Neural cell (in vitro differentiated cells): ENCODE results near the gene ZFR2. TPM values are rescaled to one million over a fixed set of nuclear protein-coding genes. Genes with fewer than 3 reads are reported as not detected.

ENCODE experiments used
- H2AFZ ChIP-seq: fragments of 200-600, 300-800 bp; sonication (generic), shearing (Covaris generic); 2 replicates; pipeline ENCODE4 v1.6.0; 2014; ENCODE audit warnings: low read depth, mild to moderate bottlenecking, antibody characterized with exemption, low read length, moderate library complexity
- H3F3A ChIP-seq: fragments of 200-600 bp; shearing (Covaris generic); 2 replicates; pipeline ENCODE4 v1.6.1; 2016; ENCODE audit warnings: mild to moderate bottlenecking, moderate library complexity, mixed read lengths, antibody characterized with exemption, low read length; ENCODE audit not compliant: insufficient read depth, poor library complexity, severe bottlenecking
- H3K27ac ChIP-seq: fragments of 200-600, 300-800 bp; sonication (generic), shearing (Covaris generic); 2 replicates; pipeline ENCODE4 v1.5.1; 2014; ENCODE audit warnings: mild to moderate bottlenecking, low read length, moderate library complexity
- H3K27me3 ChIP-seq: fragments of 300-800, 200-600 bp; sonication (generic), shearing (Covaris generic); 2 replicates; pipeline ENCODE4 v1.6.0; 2014; ENCODE audit warnings: mild to moderate bottlenecking, low read depth, low read length, moderate library complexity; ENCODE audit not compliant: insufficient read depth
- H3K36me3 ChIP-seq: fragments of 300-800, 200-600 bp; sonication (generic), shearing (Covaris generic); 2 replicates; pipeline ENCODE4 v1.5.1; 2014; ENCODE audit warnings: mild to moderate bottlenecking, antibody characterized with exemption, low read length, moderate library complexity; ENCODE audit not compliant: insufficient read depth
- H3K4me2 ChIP-seq: fragments of 300-800, 200-600 bp; sonication (generic), shearing (Covaris generic); 2 replicates; pipeline ENCODE4 v1.6.0; 2014; ENCODE audit warnings: mild to moderate bottlenecking, low read length
- H3K4me3 ChIP-seq: fragments of 300-800, 200-600 bp; sonication (generic), shearing (Covaris generic); 2 replicates; pipeline ENCODE4 v1.5.1; 2014; ENCODE audit warnings: mild to moderate bottlenecking, low read length, moderate library complexity
- H3K79me2 ChIP-seq: fragments of 200-600 bp; shearing (Covaris generic); replicated peaks from 2 replicates; pipeline ENCODE4 v1.6.0; 2014; ENCODE audit warnings: mild to moderate bottlenecking, low read length, moderate library complexity; ENCODE audit not compliant: insufficient read depth
- H3K9ac ChIP-seq: fragments of 300-800, 200-600 bp; sonication (generic), shearing (Covaris generic); 2 replicates; pipeline ENCODE4 v1.6.1; 2016; ENCODE audit warnings: mild to moderate bottlenecking, low read length, mixed read lengths
- H3K9me2 ChIP-seq: fragments of 200-600 bp; shearing (Covaris generic); 2 replicates; pipeline ENCODE4 v1.6.1; 2016; ENCODE audit warnings: mild to moderate bottlenecking, low read length, mixed read lengths; ENCODE audit not compliant: insufficient read depth
- H3K9me3 ChIP-seq: fragments of 200-600, 300-800 bp; sonication (generic), shearing (Covaris generic); 2 replicates; pipeline ENCODE4 v1.6.1; 2016; ENCODE audit warnings: mild to moderate bottlenecking, mixed run types, low read length, moderate library complexity, mixed read lengths
- H4K20me1 ChIP-seq: fragments of 200-600 bp; shearing (Covaris generic); 2 replicates; pipeline ENCODE4 v1.6.1; 2016; ENCODE audit warnings: mild to moderate bottlenecking, mixed run types; ENCODE audit not compliant: insufficient read depth
- EP300 ChIP-seq: fragments of 450-650 bp; conservative IDR thresholded peaks from 2 replicates; pipeline ENCODE4 v1.6.1; 2014; ENCODE audit warnings: antibody characterized with exemption, mild to moderate bottlenecking, moderate library complexity; ENCODE audit not compliant: poor library complexity, severe bottlenecking
- EZH2 ChIP-seq: fragments of 200-600, 300-800 bp; shearing (Covaris generic), sonication (generic); IDR thresholded peaks from 2 replicates; pipeline ENCODE4 v1.6.1; 2014; ENCODE audit warnings: antibody characterized with exemption, low read length, borderline replicate concordance, mild to moderate bottlenecking; ENCODE audit not compliant: insufficient read depth, poor library complexity, severe bottlenecking
- MXI1 ChIP-seq: fragments of 450-650 bp; conservative IDR thresholded peaks from 2 replicates; pipeline ENCODE4 v1.6.1; 2014; ENCODE audit warnings: antibody characterized with exemption, mild to moderate bottlenecking; ENCODE audit not compliant: poor library complexity, severe bottlenecking
- POLR2AphosphoS5 ChIP-seq: IDR thresholded peaks from 2 replicates; pipeline ENCODE4 v1.6.1; 2012
- RAD21 ChIP-seq: fragments of 450-650 bp; conservative IDR thresholded peaks from 2 replicates; pipeline ENCODE4 v1.6.1; 2014; ENCODE audit warnings: antibody characterized with exemption, mild to moderate bottlenecking, moderate library complexity
- REST ChIP-seq: IDR thresholded peaks from 2 replicates; pipeline ENCODE4 v1.6.1; 2012; ENCODE audit warnings: borderline replicate concordance
- SMC3 ChIP-seq: fragments of 450-650 bp; conservative IDR thresholded peaks from 2 replicates; pipeline ENCODE4 v1.6.1; 2014; ENCODE audit warnings: antibody characterized with exemption, mild to moderate bottlenecking, moderate library complexity; ENCODE audit not compliant: poor library complexity
- TAF1 ChIP-seq: IDR thresholded peaks from 2 replicates; pipeline ENCODE4 v1.6.1; 2012; ENCODE audit warnings: low read depth
- polyA plus RNA-seq: library from polyadenylated mRNA; depleted of rRNA; stranded (reverse); fragments of >200 nt; gene quantifications from 2 replicates; pipeline ENCODE4 v1.2.3, GENCODE V29; 2014
- TF ChIP-seq, protein P1 (sequence below): fragments of 450-650 bp; IDR thresholded peaks from 2 replicates; pipeline ENCODE4 v1.5.1; 2014; ENCODE audit warnings: antibody characterized with exemption, mild to moderate bottlenecking, moderate library complexity; ENCODE audit not compliant: poor library complexity, severe bottlenecking

The ZFR2 gene
- polyA plus RNA-seq, 1 donor from 2014 or later: 9.0 TPM

DNA sequence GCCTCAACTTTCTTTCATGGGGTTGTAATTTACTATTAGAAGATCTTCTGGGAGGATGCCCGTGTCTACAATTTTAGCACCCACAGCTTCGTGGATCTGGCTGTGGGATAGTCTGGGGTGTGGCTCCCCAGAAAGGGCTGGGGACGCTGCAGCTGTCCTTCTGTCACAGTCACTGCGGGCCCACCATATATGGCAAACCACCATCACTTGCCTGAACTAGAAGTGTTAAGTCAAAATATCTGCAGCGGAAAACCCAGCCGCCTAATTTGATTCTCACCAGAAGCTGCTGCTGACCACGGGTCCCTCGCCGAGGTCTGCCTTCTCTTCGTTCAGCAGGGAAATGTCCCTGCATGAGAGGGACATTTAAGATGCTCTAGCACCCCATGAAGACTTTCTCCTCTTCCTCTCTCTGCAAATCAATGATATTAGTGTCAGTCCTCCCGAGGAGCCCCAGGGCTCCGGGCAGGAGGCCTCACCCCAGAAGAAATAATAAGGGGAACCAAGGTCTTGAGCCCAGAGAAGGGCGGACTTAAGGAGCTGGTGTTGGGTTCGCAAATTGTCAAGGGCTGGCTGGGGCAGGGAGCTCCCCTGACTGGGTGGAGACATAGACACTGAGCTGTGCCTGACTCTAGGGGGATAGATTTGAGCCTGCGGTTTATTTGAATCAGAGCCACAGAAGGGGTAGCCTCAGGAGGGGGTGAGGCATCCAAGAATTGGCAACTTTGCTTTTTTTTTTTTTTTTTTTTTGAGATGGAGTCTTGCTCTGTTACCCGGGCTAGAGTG lies 79.7 kb downstream of the ZFR2 start:
- H3K9me3 ChIP-seq: no peaks in the 10 kb centered on the region
- peaks cover 32% of the 10 kb centered on the region for H3K27me3 ChIP-seq
- H3K9ac ChIP-seq: no peak overlapping the region
- H3K9me2 ChIP-seq: no peaks in the 10 kb centered on the region
- H4K20me1 ChIP-seq: no peaks in the 10 kb centered on the region
- H3K36me3 ChIP-seq: no peaks in the 10 kb centered on the region
- H3K27ac ChIP-seq: no peak overlapping the region
- H3K4me3 ChIP-seq: no peak overlapping the region
- no peak overlapping the region for H3K4me2 ChIP-seq
- no peaks in the 10 kb centered on the region for H3K79me2 ChIP-seq
- no peaks in the 10 kb centered on the region for H3F3A ChIP-seq
- TF ChIP-seq EP300 (no peak), SMC3 (no peak), EZH2 (no peak), MXI1 (no peak), RAD21 (no peak), TAF1 (no peak), REST (no peak), POLR2AphosphoS5 (no peak)
- TF ChIP-seq, protein P1, sequence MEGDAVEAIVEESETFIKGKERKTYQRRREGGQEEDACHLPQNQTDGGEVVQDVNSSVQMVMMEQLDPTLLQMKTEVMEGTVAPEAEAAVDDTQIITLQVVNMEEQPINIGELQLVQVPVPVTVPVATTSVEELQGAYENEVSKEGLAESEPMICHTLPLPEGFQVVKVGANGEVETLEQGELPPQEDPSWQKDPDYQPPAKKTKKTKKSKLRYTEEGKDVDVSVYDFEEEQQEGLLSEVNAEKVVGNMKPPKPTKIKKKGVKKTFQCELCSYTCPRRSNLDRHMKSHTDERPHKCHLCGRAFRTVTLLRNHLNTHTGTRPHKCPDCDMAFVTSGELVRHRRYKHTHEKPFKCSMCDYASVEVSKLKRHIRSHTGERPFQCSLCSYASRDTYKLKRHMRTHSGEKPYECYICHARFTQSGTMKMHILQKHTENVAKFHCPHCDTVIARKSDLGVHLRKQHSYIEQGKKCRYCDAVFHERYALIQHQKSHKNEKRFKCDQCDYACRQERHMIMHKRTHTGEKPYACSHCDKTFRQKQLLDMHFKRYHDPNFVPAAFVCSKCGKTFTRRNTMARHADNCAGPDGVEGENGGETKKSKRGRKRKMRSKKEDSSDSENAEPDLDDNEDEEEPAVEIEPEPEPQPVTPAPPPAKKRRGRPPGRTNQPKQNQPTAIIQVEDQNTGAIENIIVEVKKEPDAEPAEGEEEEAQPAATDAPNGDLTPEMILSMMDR: no peak
- no peak overlapping the region for H2AFZ ChIP-seq

DNA sequence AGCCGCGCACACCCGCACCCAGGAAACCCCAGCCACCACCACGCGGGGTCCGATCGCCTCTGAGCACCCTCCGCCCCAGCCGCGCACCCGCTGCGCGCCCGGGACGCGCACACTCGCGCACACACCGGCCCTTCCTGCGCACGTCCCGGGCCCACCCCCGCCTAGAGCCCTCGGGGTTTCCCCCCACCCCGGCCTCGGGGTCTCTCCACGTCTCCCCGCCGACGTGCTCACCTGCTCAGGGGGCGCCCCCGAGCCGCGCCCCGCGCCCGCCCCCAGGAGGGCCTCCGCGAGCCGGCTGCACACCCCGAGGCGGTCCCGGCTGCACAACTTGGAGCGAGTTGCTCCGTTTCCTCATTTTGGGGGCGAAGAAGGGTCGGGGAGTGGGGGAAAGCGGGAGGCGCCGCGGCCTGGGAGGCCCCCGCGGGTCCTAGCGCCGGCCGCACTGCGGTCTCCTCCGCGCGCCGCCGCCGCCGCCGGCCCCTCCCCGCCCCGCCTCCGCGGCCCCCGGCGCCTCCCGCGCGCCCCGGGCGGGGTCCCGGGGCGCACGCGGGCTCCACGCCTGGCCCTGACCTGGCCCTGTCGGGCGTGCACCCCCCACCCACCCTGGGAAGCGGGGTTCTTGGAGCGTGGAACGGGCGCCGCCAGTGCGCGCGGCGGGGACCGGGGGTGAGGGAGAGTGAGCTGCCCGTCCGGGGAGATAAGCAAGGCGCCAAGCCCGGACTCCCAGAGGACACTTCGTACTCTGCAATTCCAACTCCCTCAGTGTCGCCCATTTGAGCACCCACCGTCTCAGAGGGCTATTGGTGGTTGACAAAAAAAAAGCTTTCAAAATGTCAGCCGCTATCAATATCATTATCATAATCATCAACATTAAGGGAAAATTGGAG lies 82.7 kb downstream of the ZFR2 start, which contains the start of gene MATK:
Gene MATK, minus strand, starts transcription at position 444 of the 887 bp plus-strand sequence. CDS start 1,246 bp downstream, outside the sequence.
- H3K27ac ChIP-seq: no peak within 1 kb of the TSS
- peak within 1 kb of the TSS; percentile 55 for H3K9ac ChIP-seq
- H4K20me1 ChIP-seq: no peaks in the 10 kb centered on the region
- TF ChIP-seq MXI1: peak; percentile 33
- no peak for TF ChIP-seq POLR2AphosphoS5
- peaks cover 37% of the 10 kb centered on the region for H3K27me3 ChIP-seq
- H3K9me3 ChIP-seq: peaks cover 5% of the 10 kb centered on the region
- H3F3A ChIP-seq: no peaks in the 10 kb centered on the region
- H3K4me3 ChIP-seq: peak within 1 kb of the TSS; percentile 82
- H3K36me3 ChIP-seq: no peaks in the 10 kb centered on the region
- H3K4me2 ChIP-seq: no peak within 1 kb of the TSS
- no peaks in the 10 kb centered on the region for H3K79me2 ChIP-seq
- H3K9me2 ChIP-seq: no peaks in the 10 kb centered on the region
- H2AFZ ChIP-seq: no peak within 1 kb of the TSS
